Measurements from ENCODE around the gene SMO. TPM values are rescaled to one million over a fixed set of nuclear protein-coding genes. Genes with fewer than 3 reads are reported as not detected.

SMO gene
- total RNA-seq, 1 experiment from 2014 or later, result 12.8 TPM

DNA sequence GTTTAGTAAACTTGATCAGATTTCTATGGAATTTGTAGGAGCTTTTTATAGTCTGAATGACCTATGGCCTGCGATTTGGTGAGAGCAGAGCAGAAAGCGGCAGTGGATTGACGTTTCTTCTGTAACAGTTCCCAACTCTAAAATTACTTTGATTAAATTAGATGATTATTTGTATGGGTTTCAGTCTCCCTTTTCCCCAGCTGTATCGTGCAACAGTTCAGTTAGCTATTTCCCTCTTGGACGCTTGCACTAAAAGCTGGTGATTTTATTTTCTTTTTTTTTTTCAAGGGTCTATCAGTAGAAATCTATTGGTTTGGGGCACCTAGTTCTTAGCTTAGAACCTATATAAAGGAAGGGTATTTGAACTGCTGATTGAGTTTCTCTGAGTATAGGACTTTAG lies 43.2 kb downstream of the SMO start (continued):
- TF ChIP-seq, protein P1, sequence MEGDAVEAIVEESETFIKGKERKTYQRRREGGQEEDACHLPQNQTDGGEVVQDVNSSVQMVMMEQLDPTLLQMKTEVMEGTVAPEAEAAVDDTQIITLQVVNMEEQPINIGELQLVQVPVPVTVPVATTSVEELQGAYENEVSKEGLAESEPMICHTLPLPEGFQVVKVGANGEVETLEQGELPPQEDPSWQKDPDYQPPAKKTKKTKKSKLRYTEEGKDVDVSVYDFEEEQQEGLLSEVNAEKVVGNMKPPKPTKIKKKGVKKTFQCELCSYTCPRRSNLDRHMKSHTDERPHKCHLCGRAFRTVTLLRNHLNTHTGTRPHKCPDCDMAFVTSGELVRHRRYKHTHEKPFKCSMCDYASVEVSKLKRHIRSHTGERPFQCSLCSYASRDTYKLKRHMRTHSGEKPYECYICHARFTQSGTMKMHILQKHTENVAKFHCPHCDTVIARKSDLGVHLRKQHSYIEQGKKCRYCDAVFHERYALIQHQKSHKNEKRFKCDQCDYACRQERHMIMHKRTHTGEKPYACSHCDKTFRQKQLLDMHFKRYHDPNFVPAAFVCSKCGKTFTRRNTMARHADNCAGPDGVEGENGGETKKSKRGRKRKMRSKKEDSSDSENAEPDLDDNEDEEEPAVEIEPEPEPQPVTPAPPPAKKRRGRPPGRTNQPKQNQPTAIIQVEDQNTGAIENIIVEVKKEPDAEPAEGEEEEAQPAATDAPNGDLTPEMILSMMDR (IDR thresholded peaks at IDR 0.05 in 2 of 3, conservative IDR thresholded peaks at IDR 0.05 in 1 of 3; ENCODE audit: borderline replicate concordance in 1 of 3, insufficient read depth in 1 of 3, low read depth in 2 of 3, low read length in 2 of 3), result no peak
- TF ChIP-seq TCF7L2 (IDR thresholded peaks at IDR 0.05; ENCODE audit: borderline replicate concordance, extremely low read depth, insufficient read depth, insufficient read length), result no peak
- no peak for TF ChIP-seq SRF (IDR thresholded peaks at IDR 0.05; ENCODE audit: low read depth)
- no peak for TF ChIP-seq RAD21 (IDR thresholded peaks at IDR 0.05; ENCODE audit: low read depth)
- TF ChIP-seq ELF1 (IDR thresholded peaks at IDR 0.05; ENCODE audit: borderline replicate concordance, low read depth), result no peak
- TF ChIP-seq POLR2AphosphoS5 (IDR thresholded peaks at IDR 0.05; ENCODE audit: low read depth, low read length), result no peak
- no peak for TF ChIP-seq YY1 (IDR thresholded peaks at IDR 0.05; ENCODE audit: extremely low read depth, insufficient replicate concordance, low read depth, low read length)
- TF ChIP-seq POLR2A (IDR thresholded peaks at IDR 0.05; ENCODE audit: borderline replicate concordance, extremely low read depth, insufficient read depth, insufficient read length), result no peak

DNA sequence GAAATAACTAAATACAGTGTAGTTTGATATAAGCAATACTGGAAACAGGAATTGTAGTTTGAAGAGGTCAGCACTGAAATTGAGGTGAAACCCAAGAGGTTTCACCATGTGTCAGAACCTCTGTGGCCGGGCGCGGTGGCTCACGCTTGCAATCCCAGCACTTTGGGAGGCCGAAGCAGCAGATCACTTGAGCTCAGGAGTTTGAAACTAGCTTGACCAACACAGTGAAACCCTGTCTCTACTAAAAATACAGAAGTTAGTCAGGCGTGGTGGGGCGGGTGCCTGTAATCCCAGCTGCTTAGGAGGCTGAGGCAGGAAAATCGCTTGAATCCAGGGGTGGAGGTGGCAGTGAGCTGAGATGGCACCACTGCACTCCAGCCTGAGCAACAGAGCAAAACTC lies 50.1 kb downstream of the SMO start:
- CTCF ChIA-PET, result no interaction called here
- Histone ChIP-seq H3K27me3 (ENCODE audit: insufficient read depth, low read length) (no peaks in the 10 kb centered on the region), H3K27ac (ENCODE audit: low read depth, low read length) (no peak overlapping the region), H3K4me1 (ENCODE audit: control insufficient read depth in 1 of 2, insufficient read depth in 2 of 2, low read length in 2 of 2) (no peaks in the 10 kb centered on the region), H3K9me2 (ENCODE audit: insufficient read depth) (no peaks in the 10 kb centered on the region), H3K4me2 (ENCODE audit: low read length) (no peak overlapping the region), H3K9me3 (ENCODE audit: control insufficient read depth in 1 of 2, insufficient read depth in 1 of 2, low read depth in 1 of 2, low read length in 2 of 2) (no peaks in the 10 kb centered on the region), H3K4me3 (replicated peaks in 1 of 2; ENCODE audit: low read depth in 1 of 2, low read length in 2 of 2) (no peak overlapping the region), H3K9ac (ENCODE audit: low read length) (no peak overlapping the region), H2AFZ (ENCODE audit: low read depth, low read length, poor library complexity, severe bottlenecking) (no peak overlapping the region), H3K36me3 (ENCODE audit: control insufficient read depth in 1 of 2, insufficient read depth in 2 of 2, low read length in 2 of 2) (no peaks in the 10 kb centered on the region), H4K20me1 (ENCODE audit: insufficient read depth) (no peaks in the 10 kb centered on the region), H3K79me2 (ENCODE audit: insufficient read depth, low read length) (no peaks in the 10 kb centered on the region)
- no peak for ATAC-seq
- no peak for TF ChIP-seq FOSL1 (IDR thresholded peaks at IDR 0.05; ENCODE audit: low read depth)
- TF ChIP-seq, protein P2, sequence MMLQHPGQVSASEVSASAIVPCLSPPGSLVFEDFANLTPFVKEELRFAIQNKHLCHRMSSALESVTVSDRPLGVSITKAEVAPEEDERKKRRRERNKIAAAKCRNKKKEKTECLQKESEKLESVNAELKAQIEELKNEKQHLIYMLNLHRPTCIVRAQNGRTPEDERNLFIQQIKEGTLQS (IDR thresholded peaks at IDR 0.05), result no peak
- no peak for TF ChIP-seq ZFX (IDR thresholded peaks at IDR 0.05)
- TF ChIP-seq CEBPB (IDR thresholded peaks at IDR 0.05; ENCODE audit: low read depth), result no peak
- no peak for TF ChIP-seq JUND (IDR thresholded peaks at IDR 0.05)
- no peak for TF ChIP-seq TCF7L2 (IDR thresholded peaks at IDR 0.05; ENCODE audit: borderline replicate concordance, extremely low read depth, insufficient read depth, insufficient read length)
- no peak for TF ChIP-seq ELF1 (IDR thresholded peaks at IDR 0.05; ENCODE audit: borderline replicate concordance, low read depth)
- TF ChIP-seq SP1 (IDR thresholded peaks at IDR 0.05; ENCODE audit: low read depth), result no peak
- DNase-seq (ENCODE audit: low read depth, low spot score), result no peak
- RAD21 ChIA-PET (ENCODE audit: low non-redundant PET in 1 of 2, low total read pairs in 2 of 2, uncharacterized antibody in 2 of 2, unreplicated experiment in 2 of 2), result no interaction called here
- POLR2A ChIA-PET, result no interaction called here
- no TSS peak for BruUV-seq (replicated peaks)
- intact Hi-C loops (cut with micrococcal nuclease), result no loop called here
